Loucy (cell line): Measurements from ENCODE around the gene ST8SIA1.

Source experiments
- CTCF ChIP-seq: fragments of 200-600 bp; sonication (generic); conservative IDR thresholded peaks from 2 replicates; pipeline ENCODE4 v1.5.1; 2014; ENCODE audit warnings: mild to moderate bottlenecking, antibody characterized with exemption, low read length
- EZH2phosphoT487 ChIP-seq: fragments of 200-600 bp; IDR thresholded peaks from 2 replicates; pipeline ENCODE4 v1.6.1; 2018; ENCODE audit warnings: antibody characterized with exemption, mild to moderate bottlenecking, moderate library complexity, borderline replicate concordance

- TF ChIP-seq EZH2phosphoT487 (no peak), CTCF (no peak)
Measured at GRCh38 chr12:22248121-22248520, 86.4 kb downstream of the ST8SIA1 start.
